HepG2 (cell line): ENCODE results near the gene HSDL1. TPM values are rescaled to one million over a fixed set of nuclear protein-coding genes. Genes with fewer than 3 reads are reported as not detected.

Source experiments
- ATAC-seq: fragments of 200-7000 bp; cut with Tn5 transposase; 3 replicates; pipeline ENCODE4 v1.9.1; 2020; ENCODE audit warnings: mild to moderate bottlenecking, moderate library complexity
- BruUV-seq: library from RNA; stranded (reverse); fragments of 400-500 nt; replicated peaks from 2 replicates; lab custom pipeline; 2021; lab: Mats Ljungman, UMichigan
- CTCF ChIA-PET: fragments of 300-600 bp; formaldehyde crosslinking; extraction: SDS; loops from one replicate; lab custom pipeline; 2021; ENCODE audit warnings: low total read pairs, inconsistent platforms, low intra/inter-chr PET ratio; lab: Yijun Ruan, JAX
- POLR2A ChIA-PET: fragments of 350-600 bp; sonication (Branson Sonifier 250); formaldehyde crosslinking; loops from one replicate; lab custom pipeline; 2020; ENCODE audit warnings: antibody characterized with exemption, inconsistent platforms; lab: Yijun Ruan, JAX
- DNase-seq: peaks from one replicate; pipeline ENCODE4 v3.0.0-alpha.2; 2015; ENCODE audit warnings: low spot score
- FAIRE-seq: peaks from 3 replicates; lab custom pipeline; 2011; peaks lifted over from hg19 to GRCh38; lab: Jason Lieb, UNC
- H2AFZ ChIP-seq: one replicate; pipeline ENCODE4 v1.6.1; 2011; ENCODE audit warnings: low read length, inconsistent platforms
- H3K27ac ChIP-seq: fragments of 300-600 bp; 3 replicates; pipeline ENCODE4 v1.8.0; 2011; ENCODE audit warnings: mixed run types, mild to moderate bottlenecking, mixed read lengths, low read length, inconsistent platforms; ENCODE audit not compliant: insufficient read depth; ENCODE audit errors: extremely low read length
- H3K27me3 ChIP-seq, 2 experiments: fragments of 200-600 bp in 1 of 2; 2 replicates in 1 of 2; 3 replicates in 1 of 2; pipeline versions ENCODE4 v1.6.0 to v1.8.0; 2011; ENCODE audit warnings: low read length in 2 of 2, mild to moderate bottlenecking in 2 of 2, moderate library complexity in 2 of 2, inconsistent platforms in 1 of 2; ENCODE audit not compliant: insufficient read depth in 2 of 2, control insufficient read depth in 1 of 2
- H3K36me3 ChIP-seq, 2 experiments: fragments of 200-600 bp in 1 of 2; replicated peaks in 1 of 2; 2 replicates in 1 of 2; 3 replicates in 1 of 2; pipeline versions ENCODE4 v1.5.1 to v1.8.0; 2011; ENCODE audit warnings: low read length in 2 of 2, inconsistent platforms in 1 of 2; ENCODE audit not compliant: insufficient read depth in 2 of 2, control insufficient read depth in 1 of 2
- H3K4me1 ChIP-seq: 2 replicates; pipeline ENCODE4 v1.5.1; 2012; ENCODE audit warnings: low read length, inconsistent platforms; ENCODE audit not compliant: insufficient read depth
- H3K4me2 ChIP-seq: 2 replicates; pipeline ENCODE4 v1.6.0; 2011; ENCODE audit warnings: low read depth, low read length, inconsistent platforms
- H3K4me3 ChIP-seq, 3 experiments: fragments of 200-600 bp in 1 of 3; sonication (generic), shearing (Covaris generic) in 1 of 3; replicated peaks in 1 of 3; 2 replicates each; pipeline ENCODE4 v1.5.1; 2011 to 2016; ENCODE audit warnings: low read length in 3 of 3, inconsistent platforms in 2 of 3, low read depth in 2 of 3, mild to moderate bottlenecking in 2 of 3, control low read depth in 1 of 3, mixed read lengths in 1 of 3; ENCODE audit not compliant: insufficient read depth in 1 of 3
- H3K79me2 ChIP-seq: one replicate; pipeline ENCODE4 v1.6.1; 2011; ENCODE audit warnings: low read length, inconsistent platforms; ENCODE audit not compliant: insufficient read depth
- H3K9ac ChIP-seq: 2 replicates; pipeline ENCODE4 v1.6.0; 2011; ENCODE audit warnings: mild to moderate bottlenecking, low read depth, low read length, inconsistent platforms; ENCODE audit not compliant: insufficient read depth
- H3K9me3 ChIP-seq: 2 replicates; pipeline ENCODE4 v1.5.1; 2012; ENCODE audit warnings: mild to moderate bottlenecking, low read length
- H4K20me1 ChIP-seq: 2 replicates; pipeline ENCODE4 v1.6.0; 2011; ENCODE audit warnings: inconsistent platforms, mild to moderate bottlenecking, low read length, moderate library complexity; ENCODE audit not compliant: insufficient read depth
- FOSL2 ChIP-seq: sonication (generic); formaldehyde crosslinking; IDR thresholded peaks from 2 replicates; pipeline ENCODE4 v1.4.0; 2020; ENCODE audit warnings: missing genetic modification reagents
- FOXJ3 ChIP-seq: sonication (generic); formaldehyde crosslinking; IDR thresholded peaks from 2 replicates; pipeline ENCODE4 v1.4.0; 2020; ENCODE audit warnings: missing genetic modification reagents, mild to moderate bottlenecking, borderline replicate concordance
- FOXO4 ChIP-seq: sonication (generic); formaldehyde crosslinking; conservative IDR thresholded peaks from 2 replicates; pipeline ENCODE4 v1.8.1; 2023; ENCODE audit warnings: missing genetic modification reagents
- MXI1 ChIP-seq: IDR thresholded peaks from 3 replicates; pipeline ENCODE4 v1.6.1; 2012; ENCODE audit warnings: low read depth, low read length, inconsistent platforms, borderline replicate concordance
- ZC3H4 ChIP-seq: sonication (generic); formaldehyde crosslinking; IDR thresholded peaks from 2 replicates; pipeline ENCODE4 v1.4.0; 2020; ENCODE audit warnings: missing genetic modification reagents, borderline replicate concordance
- ZNF276 ChIP-seq: sonication (generic); formaldehyde crosslinking; IDR thresholded peaks from 2 replicates; pipeline ENCODE4 v1.4.0; 2020; ENCODE audit warnings: mild to moderate bottlenecking, low read depth, missing genetic modification reagents
- WGBS: methylation state at CpG from one replicate; pipeline ENCODE4 v1.1.6; 2017; ENCODE audit warnings: low lambda C conversion rate; 5-methylcytosine and 5-hydroxymethylcytosine counted together
- in situ Hi-C: cut with HindIII; loops from 2 replicates; pipeline ENCODE4 v1.10.0; 2017; ENCODE audit warnings: low pct_unique_long_range_greater_than_20kb; ENCODE audit not compliant: extremely low pct_ligation_motif_present
- intact Hi-C: fragments of 100-400 bp; cut with micrococcal nuclease; formaldehyde crosslinking; loops from one replicate; pipeline ENCODE4 v1.10.0; 2022; ENCODE audit not compliant: unreplicated experiment
- polyA plus RNA-seq, 8 experiments: library from polyadenylated mRNA; depleted of rRNA in 3 of 8; stranded (reverse) in 7 of 8; unstranded in 1 of 8; fragments of >200 nt; fragmentation: Illumina TruSeq in 4 of 8; extraction: Trizol in 4 of 8; gene quantifications; 2 replicates each; pipeline versions ENCODE4 v1.2.1 to v1.2.3, GENCODE V29; 2011 to 2016; ENCODE audit warnings: low read depth in 4 of 8, missing spikeins in 1 of 8, mixed read lengths in 1 of 8; ENCODE audit not compliant: insufficient read depth in 1 of 8
- total RNA-seq, 5 experiments: library from RNA; depleted of rRNA; stranded (reverse); fragments of >200 nt; fragmentation: Illumina TruSeq; extraction: Trizol; gene quantifications; 2 replicates each; pipeline ENCODE4 v1.2.3, GENCODE V29; 2016; ENCODE audit warnings: low read depth in 1 of 5

HSDL1 gene
- total and polyA plus RNA-seq, 2 of the 13 experiments (the other 11 are each of a cell fraction or from before 2014, with no cell fraction given) = 49.2 to 49.7 TPM

GRCh38 chr16:84153660-84154214 lies 8.8 kb upstream of the HSDL1 start:
- H2AFZ ChIP-seq = no peak overlapping the region

GRCh38 chr16:84150926-84151325 lies 5.9 kb upstream of the HSDL1 start:
- no peak overlapping the region for H3K4me3 ChIP-seq
- H3K79me2 ChIP-seq = no peaks in the 10 kb centered on the region
- POLR2A ChIA-PET = interaction anchor here (1.2 to 2.4 kb wide), 2 partner anchors 28 to 34 kb away, joined by 4 to 6 read pairs; partner anchors contain the start of gene MBTPS1
- H2AFZ ChIP-seq = no peak overlapping the region
- TF ChIP-seq FOXO4 = 0 out of 2 replicates have a peak, but pooled peaks have one; percentile 29
- TF ChIP-seq ZC3H4 (CRISPR knock-in tag) = no peak
- TF ChIP-seq, all 625 proteins: peak for 1
- FAIRE-seq (no peak), DNase-seq (no peak), ATAC-seq (no peak; the same call in 2 of the 3 replicates)
- Histone ChIP-seq H3K9ac (no peak overlapping the region), H3K27me3 (peaks cover 3 to 26% of the 10 kb centered on the region in 2 experiments), H3K27ac (no peak overlapping the region), H3K36me3 (no peaks in the 10 kb centered on the region), H3K9me3 (no peaks in the 10 kb centered on the region), H3K4me1 (peaks cover 6% of the 10 kb centered on the region; the same call in 1 of the 2 replicates), H4K20me1 (no peaks in the 10 kb centered on the region), H3K4me2 (no peak overlapping the region)
- intact Hi-C loops = no loop called here
- CTCF ChIA-PET = no interaction called here
- no TSS peak for BruUV-seq
- 8% methylated on average over 3 of the region's 3 CpGs for WGBS
- in situ Hi-C loops = no loop called here

More at GRCh38 chr16:84153660-84154214, 8.8 kb upstream of the HSDL1 start:
- H3K9me3 ChIP-seq = no peaks in the 10 kb centered on the region
- no peaks in the 10 kb centered on the region; the same call in 1 of the 2 replicates for H4K20me1 ChIP-seq
- in situ Hi-C loops (no loop called here), intact Hi-C loops (no loop called here)
- ChIA-PET POLR2A (no interaction called here), CTCF (no interaction called here)
- no peak overlapping the region for H3K9ac ChIP-seq
- no peak overlapping the region for H3K27ac ChIP-seq
- H3K4me2 ChIP-seq = no peak overlapping the region
- 20% methylated on average over 8 of the region's 8 CpGs for WGBS
- TF ChIP-seq ZNF276 (CRISPR knock-in tag) = no peak
- TF ChIP-seq MXI1 = no peak
- TF ChIP-seq FOSL2 (CRISPR knock-in tag) = peak; percentile 64
- no peak for TF ChIP-seq FOXJ3 (CRISPR knock-in tag)
- peaks cover 2 to 36% of the 10 kb centered on the region in 2 experiments; a peak in 3 of 5 replicates for H3K27me3 ChIP-seq
- H3K4me3 ChIP-seq = no peak overlapping the region
- peaks cover 6% of the 10 kb centered on the region; the same call in 1 of the 2 replicates for H3K4me1 ChIP-seq
- H3K36me3 ChIP-seq = no peaks in the 10 kb centered on the region
- FAIRE-seq (no peak), ATAC-seq (no peak; the same call in 2 of the 3 replicates), DNase-seq (no peak)
- BruUV-seq = no TSS peak
- no peaks in the 10 kb centered on the region for H3K79me2 ChIP-seq
